CD4-positive, alpha-beta T cell (primary cell): ENCODE measurements around the gene ABLIM2. TPM values are rescaled to one million over a fixed set of nuclear protein-coding genes. Genes with fewer than 3 reads are reported as not detected.

Experiments
- ATAC-seq: fragments of 200-7000 bp; cut with Tn5 transposase; one replicate; pipeline ENCODE4 v1.10.0; 2022; ENCODE audit warnings: mild to moderate bottlenecking; ENCODE audit not compliant: poor library complexity
- CTCF ChIA-PET: fragments of 350-600 bp; sonication (Branson Sonifier 250); formaldehyde crosslinking; loops from one replicate; lab custom pipeline; 2021; ENCODE audit warnings: antibody characterized with exemption, inconsistent platforms; lab: Charles Lee
- POLR2A ChIA-PET: fragments of 350-600 bp; sonication (Branson Sonifier 250); formaldehyde crosslinking; loops from one replicate; lab custom pipeline; 2021; ENCODE audit warnings: antibody characterized with exemption, inconsistent platforms; lab: Charles Lee
- DNase-seq, 14 experiments: peaks; one replicate each; pipeline ENCODE4 v3.0.0-alpha.2; 2013 to 2020; ENCODE audit warnings: mixed read lengths in 2 of 14
- H3K27ac ChIP-seq, 2 donors: one replicate each; pipeline versions ENCODE4 v1.5.1 to v1.7.0; 2013; ENCODE audit warnings: low read length in 2 of 2, low read depth in 1 of 2, mild to moderate bottlenecking in 1 of 2
- H3K27me3 ChIP-seq, 2 experiments: 1 replicate in 1 of 2; 2 replicates in 1 of 2; pipeline versions ENCODE4 v1.6.1 to v1.7.0; 2013; ENCODE audit warnings: low read length in 2 of 2, control low read depth in 1 of 2, mild to moderate bottlenecking in 1 of 2, moderate library complexity in 1 of 2; ENCODE audit not compliant: insufficient read depth in 2 of 2, control insufficient read depth in 1 of 2
- H3K36me3 ChIP-seq: one replicate; pipeline ENCODE4 v1.6.1; 2013; ENCODE audit warnings: low read length, control low read depth; ENCODE audit not compliant: insufficient read depth
- H3K4me1 ChIP-seq: one replicate; pipeline ENCODE4 v1.6.1; 2013; ENCODE audit warnings: low read length, control low read depth; ENCODE audit not compliant: insufficient read depth
- H3K4me3 ChIP-seq: one replicate; pipeline ENCODE4 v1.5.1; 2013; ENCODE audit warnings: mild to moderate bottlenecking, low read length, moderate library complexity
- H3K9me3 ChIP-seq, 2 experiments: 1 replicate in 1 of 2; 2 replicates in 1 of 2; pipeline versions ENCODE4 v1.6.1 to v1.7.0; 2013; ENCODE audit warnings: low read length in 2 of 2, mild to moderate bottlenecking in 2 of 2, control low read depth in 1 of 2, moderate library complexity in 1 of 2; ENCODE audit not compliant: control insufficient read depth in 1 of 2, insufficient read depth in 1 of 2
- H3K27ac Mint-ChIP-seq: one replicate; pipeline ENCODE4 v1.8.0; 2020; ENCODE audit warnings: mixed read lengths
- H3K27me3 Mint-ChIP-seq: one replicate; pipeline ENCODE4 v1.8.0; 2021; ENCODE audit warnings: mixed read lengths
- H3K36me3 Mint-ChIP-seq: one replicate; pipeline ENCODE4 v1.8.0; 2021; ENCODE audit warnings: low read depth, mixed read lengths
- H3K4me1 Mint-ChIP-seq: one replicate; pipeline ENCODE4 v1.8.0; 2021; ENCODE audit warnings: low read depth, mixed read lengths
- H3K4me3 Mint-ChIP-seq: one replicate; pipeline ENCODE4 v1.8.0; 2020; ENCODE audit warnings: mild to moderate bottlenecking, mixed read lengths
- H3K9me3 Mint-ChIP-seq: one replicate; pipeline ENCODE4 v1.8.0; 2020; ENCODE audit warnings: mixed read lengths
- CTCF ChIP-seq: fragments of 200-600 bp; IDR thresholded peaks from one replicate; pipeline ENCODE4 v1.8.0; 2022; ENCODE audit warnings: antibody characterized with exemption, mild to moderate bottlenecking
- intact Hi-C, 2 experiments: fragments of 100-400 bp; cut with DNase I in 1 of 2; cut with micrococcal nuclease in 1 of 2; formaldehyde crosslinking; loops; one replicate each; pipeline versions ENCODE4 v1.15.1 to v1.9.0; 2023 to 2025; cut with DNase I, micrococcal nuclease
- total RNA-seq, 174 experiments: library from RNA in 2 of 174; stranded (reverse) in 2 of 174; gene quantifications; one replicate each; pipeline ENCODE4 v1.2.3 and lab custom pipeline; 2021 to 2026

The ABLIM2 gene
- total RNA-seq, 2 experiments from 2014 or later = 2.5 to 2.7 TPM

- no peak for TF ChIP-seq CTCF
- Histone ChIP-seq H3K27ac (no peak overlapping the region), H3K4me3 (no peak overlapping the region), H3K4me1 (peaks cover 28% of the 10 kb centered on the region), H3K36me3 (no peaks in the 10 kb centered on the region), H3K9me3 (peaks cover 0 to 6% of the 10 kb centered on the region in 2 experiments), H3K27me3 (peaks cover 0 to 7% of the 10 kb centered on the region in 2 experiments)
- Mint-ChIP-seq H3K27me3 (no peaks in the 10 kb centered on the region), H3K36me3 (peaks cover 5% of the 10 kb centered on the region), H3K4me1 (peaks cover 18% of the 10 kb centered on the region), H3K4me3 (peak overlapping the region; percentile 86), H3K9me3 (no peaks in the 10 kb centered on the region), H3K27ac (no peak overlapping the region)
- ChIA-PET CTCF (no interaction called here), POLR2A (no interaction called here)
- no peak for DNase-seq
- no peak for ATAC-seq
- intact Hi-C loops = loop anchor here in 1 of 2 experiments (2.0 kb wide), 1 partner anchor 36 kb away; no protein-coding TSS in a partner anchor
Observed at GRCh38 chr4:8160572-8160971, 2.0 kb upstream of the ABLIM2 start.

GRCh38 chr4:8160233-8160560, 1.6 kb upstream of the ABLIM2 start:
- ATAC-seq = no peak
- no peaks in the 10 kb centered on the region for H3K27me3 Mint-ChIP-seq
- H3K36me3 Mint-ChIP-seq = peaks cover 5% of the 10 kb centered on the region
- intact Hi-C loops = loop anchor here in 1 of 2 experiments (2.0 kb wide), 1 partner anchor 37 kb away; no protein-coding TSS in a partner anchor
- ChIA-PET POLR2A (interaction anchor here (3.4 kb wide), 1 partner anchor 39 kb away, joined by 20 read pairs; the partner anchor contains the start of gene SH3TC1), CTCF (interaction anchor here (0.5 to 2.3 kb wide), 2 partner anchors 17 to 1211 kb away, joined by 3 to 10 read pairs; no protein-coding TSS in a partner anchor)
- Histone ChIP-seq H3K27me3 (peaks cover 0 to 7% of the 10 kb centered on the region in 2 experiments), H3K4me1 (peaks cover 28% of the 10 kb centered on the region), H3K9me3 (peaks cover 0 to 6% of the 10 kb centered on the region in 2 experiments), H3K4me3 (no peak overlapping the region), H3K27ac (no peak overlapping the region), H3K36me3 (no peaks in the 10 kb centered on the region)
- peak overlapping the region; percentile 83 for H3K4me3 Mint-ChIP-seq
- no peak for TF ChIP-seq CTCF
- DNase-seq = no peak
- H3K4me1 Mint-ChIP-seq = peaks cover 18% of the 10 kb centered on the region
- no peak overlapping the region for H3K27ac Mint-ChIP-seq
- H3K9me3 Mint-ChIP-seq = no peaks in the 10 kb centered on the region

- H3K27me3 ChIP-seq = peaks cover 0 to 7% of the 10 kb centered on the region in 2 experiments
- TF ChIP-seq CTCF = no peak
- H3K9me3 ChIP-seq = peaks cover 0 to 6% of the 10 kb centered on the region in 2 experiments
- ChIA-PET CTCF (interaction anchor here (0.5 to 2.3 kb wide), 3 partner anchors 17 to 1211 kb away, joined by 3 to 10 read pairs (median 3); no protein-coding TSS in a partner anchor), POLR2A (interaction anchor here (0.6 to 3.4 kb wide), 4 partner anchors 40 to 269 kb away, joined by 3 to 20 read pairs (median 4); partner anchors contain the start of gene SH3TC1)
- H3K4me1 ChIP-seq = peaks cover 28% of the 10 kb centered on the region
- Mint-ChIP-seq H3K27me3 (no peaks in the 10 kb centered on the region), H3K4me3 (peak overlapping the region; percentile 83), H3K9me3 (no peaks in the 10 kb centered on the region), H3K4me1 (peaks cover 18% of the 10 kb centered on the region), H3K27ac (peak overlapping the region; percentile 20), H3K36me3 (peaks cover 5% of the 10 kb centered on the region)
- intact Hi-C loops = loop anchor here (2.0 to 5.0 kb wide), 6 partner anchors 37 to 1887 kb away; partner anchors contain the start of genes ACOX3 (in 2 of the 2), TRMT44 (in 2 of the 2) and AFAP1 (in 1 of the 2)
- DNase-seq = peak in 1 of 14 experiments; percentile 31
- no peak for ATAC-seq
- no peaks in the 10 kb centered on the region for H3K36me3 ChIP-seq
- peak overlapping the region; percentile 94 for H3K4me3 ChIP-seq
- H3K27ac ChIP-seq = no peak overlapping the region
Observed at GRCh38 chr4:8159537-8160232, 1.1 kb upstream of the ABLIM2 start.
